RWPE1 (cell line): ENCODE data around the gene SPATA2.

ENCODE experiments used
- CTCF ChIA-PET: fragments of 350-600 bp; sonication (Branson Sonifier 250); formaldehyde crosslinking; extraction: SDS; loops from one replicate; lab custom pipeline; 2021; lab: Yijun Ruan, JAX
- POLR2A ChIA-PET: fragments of 400-600 bp; formaldehyde crosslinking; extraction: SDS; loops from one replicate; lab custom pipeline; 2020; ENCODE audit warnings: antibody characterized with exemption; ENCODE audit not compliant: low non-redundant PET; lab: Yijun Ruan, JAX
- DNase-seq: peaks from one replicate; pipeline ENCODE4 v3.0.0; 2012; ENCODE audit warnings: low spot score
- H3K27ac ChIP-seq: fragments of 450-650 bp; 2 replicates; pipeline ENCODE4 v1.5.1; 2017
- CTCF ChIP-seq: fragments of 450-650 bp; conservative IDR thresholded peaks from 2 replicates; pipeline ENCODE4 v1.5.1; 2017; ENCODE audit warnings: low read depth, mild to moderate bottlenecking

SPATA2 gene

DNA sequence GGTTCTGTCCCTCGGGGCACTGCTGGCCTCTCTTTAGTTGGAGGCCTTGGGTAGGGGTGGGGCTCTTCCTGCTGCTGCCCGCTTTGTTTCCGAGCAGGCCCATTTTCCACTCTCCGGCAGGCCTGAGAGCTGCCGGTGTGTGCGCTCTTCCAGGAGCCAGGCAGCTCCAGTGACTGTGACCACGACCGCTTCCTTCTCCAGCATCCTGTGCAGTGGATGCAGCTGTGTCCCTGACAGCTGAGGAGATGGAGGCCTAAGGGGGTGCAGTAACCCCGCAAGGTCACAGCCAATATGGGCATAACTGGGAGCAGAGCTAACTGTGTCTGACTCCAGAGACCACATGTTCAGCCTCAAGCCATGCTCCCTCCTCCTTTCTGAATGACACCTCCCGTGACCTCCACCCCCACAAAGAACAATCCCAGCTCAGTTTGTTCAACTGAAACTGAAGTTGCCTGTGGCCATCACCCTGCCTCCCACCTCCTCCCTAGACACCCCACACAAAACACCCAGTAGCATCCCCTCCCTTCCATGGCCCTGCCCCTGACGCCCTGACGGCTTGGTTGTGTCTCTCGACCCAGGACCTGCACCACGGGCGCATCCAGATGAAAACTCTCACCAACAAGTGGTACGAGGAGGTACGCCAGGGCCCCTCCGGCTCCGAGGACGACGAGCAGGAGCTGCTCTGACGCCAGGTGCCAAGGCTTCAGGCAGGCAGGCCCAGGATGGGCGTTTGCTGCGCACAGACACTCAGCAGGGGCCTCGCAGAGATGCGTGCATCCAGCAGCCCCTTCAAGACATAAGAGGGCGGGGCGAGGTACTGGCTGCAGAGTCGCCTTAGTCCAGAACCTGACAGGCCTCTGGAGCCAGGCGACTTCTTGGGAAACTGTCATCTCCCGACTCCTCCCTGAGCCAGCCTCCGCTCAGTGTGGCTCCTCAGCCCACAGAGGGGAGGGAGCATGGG is 27.8 kb downstream of the SPATA2 start:
- POLR2A ChIA-PET, result interaction anchor here (0.5 to 0.6 kb wide), 2 partner anchors 44 to 358 kb away, joined by 5 to 6 read pairs; no protein-coding TSS in a partner anchor
- TF ChIP-seq CTCF, result no peak
- DNase-seq, result no peak
- peak overlapping the region; percentile 42 for H3K27ac ChIP-seq
- CTCF ChIA-PET, result interaction anchor here (0.5 to 5.7 kb wide), 34 partner anchors 7 to 377 kb away, joined by 3 to 34 read pairs (median 6); partner anchors contain the start of gene SLC9A8

DNA sequence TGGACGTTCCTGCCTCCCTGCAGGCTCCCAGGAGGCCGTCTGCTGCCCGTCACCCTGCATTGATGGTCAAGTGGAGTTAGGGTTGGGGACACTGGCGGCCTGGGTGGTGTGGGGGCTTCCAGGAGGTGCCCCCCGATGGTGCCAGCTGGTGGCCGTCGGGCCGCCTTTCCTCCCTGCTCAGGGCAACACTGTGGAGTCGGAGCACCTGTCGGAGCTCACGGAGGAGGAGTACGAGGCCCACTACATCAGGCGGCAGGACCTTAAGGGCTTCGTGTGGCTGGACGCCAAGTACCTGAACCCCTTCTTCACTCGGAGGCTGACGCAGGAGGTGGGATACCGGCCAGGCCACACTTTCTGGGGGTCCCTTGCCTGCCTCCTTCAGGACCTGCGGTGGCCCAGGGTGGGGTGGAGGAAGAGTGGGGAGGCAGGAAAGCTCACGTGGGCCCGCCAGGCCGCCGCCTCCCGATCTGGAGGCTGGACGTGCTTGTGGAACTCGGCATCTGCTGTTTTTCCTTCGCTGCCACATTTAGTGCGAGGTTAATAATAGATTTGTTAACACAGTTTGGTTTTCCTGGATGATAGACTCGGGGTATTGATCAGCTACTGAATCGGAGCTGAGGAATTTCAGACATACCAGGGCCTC is 28.6 kb downstream of the SPATA2 start:
- DNase-seq, result no peak
- TF ChIP-seq CTCF, result no peak
- H3K27ac ChIP-seq, result peak overlapping the region; percentile 42
- CTCF ChIA-PET, result interaction anchor here (0.5 to 5.7 kb wide), 10 partner anchors 11 to 344 kb away, joined by 3 to 34 read pairs (median 6); partner anchors contain the start of gene SLC9A8
- POLR2A ChIA-PET, result interaction anchor here (0.5 kb wide), 1 partner anchor 45 kb away, joined by 5 read pairs; no protein-coding TSS in a partner anchor

DNA sequence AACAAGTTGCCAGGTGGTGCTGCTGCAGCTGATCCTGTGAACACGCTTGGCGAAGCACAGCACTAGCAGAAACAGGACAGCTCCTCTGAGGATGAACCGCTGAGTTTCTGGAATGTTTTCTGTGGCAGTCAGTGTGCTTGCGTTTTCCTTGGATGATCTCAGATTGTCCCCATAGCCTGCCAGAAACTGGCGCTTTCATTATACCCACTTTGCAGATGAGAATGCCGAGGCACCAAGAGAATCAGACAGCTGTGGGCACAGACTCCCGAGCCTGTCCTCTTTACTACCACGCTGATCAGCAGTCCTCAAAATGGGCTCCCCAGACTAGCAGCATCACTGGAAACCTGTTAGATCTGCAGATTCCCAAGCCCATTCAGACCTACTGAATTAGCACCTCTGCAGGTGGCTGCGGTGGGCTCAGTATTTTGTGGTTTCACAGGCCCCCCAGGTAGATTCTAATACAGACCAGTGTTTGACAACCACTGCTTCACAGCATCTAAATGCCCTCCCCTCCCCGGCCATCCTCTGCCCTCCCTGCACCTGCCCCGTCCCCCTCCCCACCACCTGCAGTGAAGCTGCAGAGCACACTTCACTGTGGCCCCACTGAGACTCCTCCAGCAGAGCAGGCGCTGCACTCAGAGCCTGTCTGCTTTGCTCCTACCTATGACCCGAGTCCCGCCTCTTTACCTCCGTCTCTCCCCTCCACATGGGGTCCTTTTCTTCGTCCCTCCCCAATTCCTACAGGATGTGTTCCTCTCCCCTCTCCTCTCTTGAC is 29.6 kb downstream of the SPATA2 start:
- no peak for DNase-seq
- CTCF ChIA-PET, result interaction anchor here (0.5 to 1.5 kb wide), 6 partner anchors 13 to 344 kb away, joined by 3 to 6 read pairs (median 4); no protein-coding TSS in a partner anchor
- H3K27ac ChIP-seq, result peak overlapping the region; percentile 42
- POLR2A ChIA-PET, result interaction anchor here (0.5 kb wide), 1 partner anchor 49 kb away, joined by 7 read pairs; no protein-coding TSS in a partner anchor
- no peak for TF ChIP-seq CTCF

- CTCF ChIA-PET, result interaction anchor here (0.6 to 1.1 kb wide), 2 partner anchors 35 to 274 kb away, joined by 3 read pairs; no protein-coding TSS in a partner anchor
- DNase-seq, result no peak
- POLR2A ChIA-PET, result interaction anchor here (0.6 kb wide), 1 partner anchor 395 kb away, joined by 3 read pairs; no protein-coding TSS in a partner anchor
- TF ChIP-seq CTCF, result no peak
- peak overlapping the region; percentile 1; the same call in 1 of the 2 replicates for H3K27ac ChIP-seq
These were observed 32.0 kb downstream of the SPATA2 start for GRCh38 chr20:49883246-49883802.

GRCh38 chr20:49882171-49882970 is 33.0 kb downstream of the SPATA2 start:
- ChIA-PET POLR2A (no interaction called here), CTCF (interaction anchor here (1.1 kb wide), 1 partner anchor 273 kb away, joined by 3 read pairs; no protein-coding TSS in a partner anchor)
- no peak overlapping the region for H3K27ac ChIP-seq

More at GRCh38 chr20:49882171-49882970, 33.0 kb downstream of the SPATA2 start:
- DNase-seq, result no peak
- TF ChIP-seq CTCF, result no peak
